ENCODE measurements around the gene NPHS1.

The NPHS1 gene

GRCh38 chr19:35788205-35788960, 63.9 kb downstream of the NPHS1 start:
- DNase-seq = no peak
- Histone ChIP-seq H3K27me3 (replicated peaks in 2 of 5; ENCODE audit: control insufficient read depth in 4 of 5, insufficient read depth in 5 of 5, low read length in 4 of 5) (no peaks in the 10 kb centered on the region), H3K9me3 (ENCODE audit: control extremely low read depth in 1 of 5, control insufficient read depth in 4 of 5, insufficient read depth in 2 of 5, low read depth in 1 of 5, low read length in 4 of 5) (no peaks in the 10 kb centered on the region), H3K4me1 (ENCODE audit: control extremely low read depth in 1 of 4, control insufficient read depth in 4 of 4, insufficient read depth in 4 of 4, low read length in 3 of 4) (no peaks in the 10 kb centered on the region), H3K4me3 (ENCODE audit: control insufficient read depth in 1 of 7, extremely low read depth in 1 of 7, insufficient read depth in 4 of 7, low read depth in 2 of 7, low read length in 6 of 7) (no peak overlapping the region), H3K27ac (ENCODE audit: insufficient read depth in 1 of 2, low read depth in 1 of 2, low read length in 2 of 2, poor library complexity in 1 of 2, severe bottlenecking in 2 of 2) (no peak overlapping the region), H3K36me3 (ENCODE audit: control insufficient read depth in 4 of 4, insufficient read depth in 4 of 4, low read length in 3 of 4) (peaks cover 0 to 26% (median 5%) of the 10 kb centered on the region in 4 experiments)
- ChIA-PET POLR2A (no interaction called here), CTCF (interaction anchor here (1.3 kb wide), 1 partner anchor 10 kb away, joined by 3 read pairs; no protein-coding TSS in a partner anchor)
- WGBS (ENCODE audit: insufficient coverage) = 87% methylated on average over 5 of the region's 12 CpGs

DNA sequence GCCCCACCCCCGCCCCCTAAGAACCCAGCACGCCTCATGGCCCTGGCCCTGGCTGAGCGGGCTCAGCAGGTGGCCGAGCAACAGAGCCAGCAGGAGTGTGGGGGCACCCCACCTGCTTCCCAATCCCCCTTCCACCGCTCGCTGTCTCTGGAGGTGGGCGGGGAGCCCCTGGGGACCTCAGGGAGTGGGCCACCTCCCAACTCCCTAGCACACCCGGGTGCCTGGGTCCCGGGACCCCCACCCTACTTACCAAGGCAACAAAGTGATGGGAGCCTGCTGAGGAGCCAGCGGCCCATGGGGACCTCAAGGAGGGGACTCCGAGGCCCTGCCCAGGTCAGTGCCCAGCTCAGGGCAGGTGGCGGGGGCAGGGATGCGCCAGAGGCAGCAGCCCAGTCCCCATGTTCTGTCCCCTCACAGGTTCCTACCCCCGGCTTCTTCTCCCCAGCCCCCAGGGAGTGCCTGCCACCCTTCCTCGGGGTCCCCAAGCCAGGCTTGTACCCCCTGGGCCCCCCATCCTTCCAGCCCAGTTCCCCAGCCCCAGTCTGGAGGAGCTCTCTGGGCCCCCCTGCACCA, 65.0 kb downstream of the NPHS1 start:
- CTCF ChIA-PET = no interaction called here
- Histone ChIP-seq H3K4me3 (ENCODE audit: control insufficient read depth in 1 of 7, extremely low read depth in 1 of 7, insufficient read depth in 4 of 7, low read depth in 2 of 7, low read length in 6 of 7) (no peak overlapping the region), H3K9me3 (ENCODE audit: control extremely low read depth in 1 of 5, control insufficient read depth in 4 of 5, insufficient read depth in 2 of 5, low read depth in 1 of 5, low read length in 4 of 5) (no peaks in the 10 kb centered on the region), H3K36me3 (ENCODE audit: control insufficient read depth in 4 of 4, insufficient read depth in 4 of 4, low read length in 3 of 4) (peaks cover 0 to 36% (median 9%) of the 10 kb centered on the region in 4 experiments), H3K27me3 (replicated peaks in 2 of 5; ENCODE audit: control insufficient read depth in 4 of 5, insufficient read depth in 5 of 5, low read length in 4 of 5) (no peaks in the 10 kb centered on the region), H3K27ac (ENCODE audit: insufficient read depth in 1 of 2, low read depth in 1 of 2, low read length in 2 of 2, poor library complexity in 1 of 2, severe bottlenecking in 2 of 2) (no peak overlapping the region), H3K4me1 (ENCODE audit: control extremely low read depth in 1 of 4, control insufficient read depth in 4 of 4, insufficient read depth in 4 of 4, low read length in 3 of 4) (no peaks in the 10 kb centered on the region)
- DNase-seq = no peak
- POLR2A ChIA-PET = no interaction called here
- 99% methylated on average over 9 of the region's 15 CpGs for WGBS (ENCODE audit: insufficient coverage)

DNA sequence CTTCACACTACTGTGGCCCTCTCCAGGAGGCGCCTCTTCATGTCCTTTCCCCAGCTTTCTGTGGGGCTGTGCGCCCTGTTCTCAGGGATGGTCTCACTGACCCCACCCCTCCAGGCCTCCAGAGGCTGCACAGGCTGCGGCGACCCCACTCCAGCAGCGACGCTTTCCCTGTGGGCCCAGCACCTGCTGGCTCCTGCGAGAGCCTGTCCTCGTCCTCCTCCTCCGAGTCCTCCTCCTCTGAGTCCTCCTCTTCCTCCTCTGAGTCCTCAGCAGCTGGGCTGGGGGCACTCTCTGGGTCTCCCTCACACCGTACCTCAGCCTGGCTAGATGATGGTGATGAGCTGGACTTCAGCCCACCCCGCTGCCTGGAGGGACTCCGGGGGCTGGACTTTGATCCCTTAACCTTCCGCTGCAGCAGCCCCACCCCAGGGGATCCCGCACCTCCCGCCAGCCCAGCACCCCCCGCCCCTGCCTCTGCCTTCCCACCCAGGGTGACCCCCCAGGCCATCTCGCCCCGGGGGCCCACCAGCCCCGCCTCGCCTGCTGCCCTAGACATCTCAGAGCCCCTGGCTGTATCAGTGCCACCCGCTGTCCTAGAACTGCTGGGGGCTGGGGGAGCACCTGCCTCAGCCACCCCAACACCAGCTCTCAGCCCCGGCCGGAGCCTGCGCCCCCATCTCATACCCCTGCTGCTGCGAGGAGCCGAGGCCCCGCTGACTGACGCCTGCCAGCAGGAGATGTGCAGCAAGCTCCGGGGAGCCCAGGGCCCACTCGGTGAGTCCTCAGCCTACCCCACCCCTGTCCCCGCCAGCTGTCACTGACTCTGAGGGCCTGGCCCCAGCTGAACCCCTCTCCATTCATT, 65.8 kb downstream of the NPHS1 start:
- CTCF ChIA-PET = no interaction called here
- POLR2A ChIA-PET = no interaction called here
- Histone ChIP-seq H3K36me3 (ENCODE audit: control insufficient read depth in 4 of 4, insufficient read depth in 4 of 4, low read length in 3 of 4) (peaks cover 0 to 44% (median 13%) of the 10 kb centered on the region in 4 experiments), H3K4me3 (ENCODE audit: control insufficient read depth in 1 of 7, extremely low read depth in 1 of 7, insufficient read depth in 4 of 7, low read depth in 2 of 7, low read length in 6 of 7) (no peak overlapping the region), H3K4me1 (ENCODE audit: control extremely low read depth in 1 of 4, control insufficient read depth in 4 of 4, insufficient read depth in 4 of 4, low read length in 3 of 4) (no peaks in the 10 kb centered on the region), H3K27ac (ENCODE audit: insufficient read depth in 1 of 2, low read depth in 1 of 2, low read length in 2 of 2, poor library complexity in 1 of 2, severe bottlenecking in 2 of 2) (no peak overlapping the region), H3K9me3 (ENCODE audit: control extremely low read depth in 1 of 5, control insufficient read depth in 4 of 5, insufficient read depth in 2 of 5, low read depth in 1 of 5, low read length in 4 of 5) (no peaks in the 10 kb centered on the region), H3K27me3 (replicated peaks in 2 of 5; ENCODE audit: control insufficient read depth in 4 of 5, insufficient read depth in 5 of 5, low read length in 4 of 5) (no peaks in the 10 kb centered on the region)
- WGBS (ENCODE audit: insufficient coverage) = 96% methylated on average over 27 of the region's 31 CpGs
- no peak for DNase-seq

GRCh38 chr19:35785339-35785627, 67.0 kb downstream of the NPHS1 start:
- H3K27ac ChIP-seq (ENCODE audit: insufficient read depth in 1 of 2, low read depth in 1 of 2, low read length in 2 of 2, poor library complexity in 1 of 2, severe bottlenecking in 2 of 2) = no peak overlapping the region
- H3K36me3 ChIP-seq (ENCODE audit: control insufficient read depth in 4 of 4, insufficient read depth in 4 of 4, low read length in 3 of 4) = peaks cover 4 to 55% (median 17%) of the 10 kb centered on the region in 4 experiments
- H3K9me3 ChIP-seq (ENCODE audit: control extremely low read depth in 1 of 5, control insufficient read depth in 4 of 5, insufficient read depth in 2 of 5, low read depth in 1 of 5, low read length in 4 of 5) = no peaks in the 10 kb centered on the region
- WGBS (ENCODE audit: insufficient coverage) = 94% methylated on average over 6 of the region's 10 CpGs
- ChIA-PET CTCF (no interaction called here), POLR2A (no interaction called here)
- H3K27me3 ChIP-seq (replicated peaks in 2 of 5; ENCODE audit: control insufficient read depth in 4 of 5, insufficient read depth in 5 of 5, low read length in 4 of 5) = no peaks in the 10 kb centered on the region
- no peak for DNase-seq
- no peaks in the 10 kb centered on the region for H3K4me1 ChIP-seq (ENCODE audit: control extremely low read depth in 1 of 4, control insufficient read depth in 4 of 4, insufficient read depth in 4 of 4, low read length in 3 of 4)
- H3K4me3 ChIP-seq (ENCODE audit: control insufficient read depth in 1 of 7, extremely low read depth in 1 of 7, insufficient read depth in 4 of 7, low read depth in 2 of 7, low read length in 6 of 7) = no peak overlapping the region

DNA sequence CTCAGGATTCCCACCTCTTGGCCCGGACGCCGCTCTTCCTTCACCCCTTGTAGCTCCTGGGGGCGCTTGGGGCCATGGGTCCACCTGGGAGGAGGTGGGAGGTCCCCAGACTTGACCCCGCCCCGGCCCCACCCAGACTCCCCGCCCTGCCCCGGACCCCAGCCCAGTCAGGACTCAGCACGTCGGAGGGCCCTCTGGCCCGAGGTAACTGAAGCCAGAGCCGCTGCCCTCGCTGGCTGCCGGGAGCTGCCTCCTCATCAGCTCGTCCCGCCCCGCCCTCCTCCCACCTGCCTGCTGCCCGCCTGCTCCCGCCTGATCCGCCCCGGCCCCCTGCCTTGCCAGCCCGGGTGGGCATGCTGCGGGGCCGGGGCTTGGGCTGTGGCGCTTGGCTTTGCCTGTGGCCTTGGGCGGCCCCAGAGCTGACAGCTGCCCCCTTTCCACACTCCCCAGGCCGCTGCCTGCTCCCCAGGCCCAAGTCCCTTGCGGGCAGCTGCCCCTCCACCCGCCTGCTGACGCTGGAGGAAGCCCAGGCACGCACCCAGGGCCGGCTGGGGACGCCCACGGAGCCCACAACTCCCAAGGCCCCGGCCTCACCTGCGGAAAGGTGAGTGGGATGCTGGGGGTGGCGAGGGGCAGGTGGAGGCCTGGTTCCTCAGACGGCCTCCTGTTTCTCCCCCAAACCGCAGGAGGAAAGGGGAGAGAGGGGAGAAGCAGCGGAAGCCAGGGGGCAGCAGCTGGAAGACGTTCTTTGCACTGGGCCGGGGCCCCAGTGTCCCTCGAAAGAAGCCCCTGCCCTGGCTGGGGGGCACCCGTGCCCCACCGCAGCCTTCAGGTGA, 67.6 kb downstream of the NPHS1 start:
- Histone ChIP-seq H3K4me3 (ENCODE audit: control insufficient read depth in 1 of 7, extremely low read depth in 1 of 7, insufficient read depth in 4 of 7, low read depth in 2 of 7, low read length in 6 of 7) (no peak overlapping the region), H3K27me3 (replicated peaks in 2 of 5; ENCODE audit: control insufficient read depth in 4 of 5, insufficient read depth in 5 of 5, low read length in 4 of 5) (no peaks in the 10 kb centered on the region), H3K4me1 (ENCODE audit: control extremely low read depth in 1 of 4, control insufficient read depth in 4 of 4, insufficient read depth in 4 of 4, low read length in 3 of 4) (no peaks in the 10 kb centered on the region), H3K36me3 (ENCODE audit: control insufficient read depth in 4 of 4, insufficient read depth in 4 of 4, low read length in 3 of 4) (peaks cover 6 to 60% (median 21%) of the 10 kb centered on the region in 4 experiments), H3K9me3 (ENCODE audit: control extremely low read depth in 1 of 5, control insufficient read depth in 4 of 5, insufficient read depth in 2 of 5, low read depth in 1 of 5, low read length in 4 of 5) (no peaks in the 10 kb centered on the region), H3K27ac (ENCODE audit: insufficient read depth in 1 of 2, low read depth in 1 of 2, low read length in 2 of 2, poor library complexity in 1 of 2, severe bottlenecking in 2 of 2) (no peak overlapping the region)
- 97% methylated on average over 37 of the region's 45 CpGs for WGBS (ENCODE audit: insufficient coverage)
- DNase-seq = no peak
- ChIA-PET POLR2A (no interaction called here), CTCF (no interaction called here)

DNA sequence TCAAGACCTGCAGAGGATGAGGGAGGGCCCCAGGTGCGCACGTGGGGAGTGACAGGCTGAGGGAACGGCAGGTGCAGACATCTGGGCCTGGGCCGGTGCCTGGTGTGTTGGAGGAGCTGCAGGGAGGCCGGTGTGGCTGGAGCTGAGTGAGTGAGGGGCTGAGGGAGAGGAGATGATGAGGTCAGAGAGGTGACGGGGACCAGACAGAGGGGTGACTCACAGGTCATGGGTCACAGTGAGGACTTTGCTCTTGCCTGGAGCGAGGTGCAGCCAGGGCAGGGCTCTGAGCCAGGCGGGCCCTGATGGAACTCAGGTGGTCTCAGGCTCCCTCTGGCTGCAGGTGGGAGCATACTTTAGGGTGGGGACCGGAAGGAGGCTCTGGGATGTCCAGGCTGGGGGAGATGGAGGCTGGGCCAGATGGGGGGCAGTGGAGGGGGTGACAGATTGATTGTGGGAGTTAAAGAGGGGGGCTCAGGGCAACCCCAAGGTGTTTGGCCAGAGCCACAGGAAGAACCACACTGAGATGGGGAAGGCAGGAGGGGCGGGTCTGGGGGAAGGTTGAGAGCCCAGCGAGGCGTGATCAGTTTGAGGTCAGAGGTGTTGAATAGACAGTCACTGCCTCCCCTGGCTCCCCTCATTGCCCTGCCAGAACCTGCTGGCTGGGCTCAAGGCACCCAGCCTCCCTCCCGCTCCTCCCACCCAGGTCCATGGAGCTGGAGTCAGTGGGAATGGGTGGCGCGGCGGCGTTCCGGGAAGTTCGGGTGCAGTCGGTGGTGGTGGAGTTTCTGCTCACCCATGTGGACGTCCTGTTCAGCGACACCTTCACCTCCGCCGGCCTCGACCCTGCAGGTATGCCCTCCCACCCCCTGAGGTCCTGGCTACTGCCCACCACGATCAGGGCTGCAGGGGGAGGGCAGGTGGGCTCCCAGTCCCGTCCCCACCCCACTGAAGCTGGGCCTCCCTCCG, 68.6 kb downstream of the NPHS1 start:
- POLR2A ChIA-PET = no interaction called here
- no peaks in the 10 kb centered on the region for H3K27me3 ChIP-seq (replicated peaks in 2 of 5; ENCODE audit: control insufficient read depth in 4 of 5, insufficient read depth in 5 of 5, low read length in 4 of 5)
- H3K4me3 ChIP-seq (ENCODE audit: control insufficient read depth in 1 of 7, extremely low read depth in 1 of 7, insufficient read depth in 4 of 7, low read depth in 2 of 7, low read length in 6 of 7) = no peak overlapping the region
- no peak overlapping the region for H3K27ac ChIP-seq (ENCODE audit: insufficient read depth in 1 of 2, low read depth in 1 of 2, low read length in 2 of 2, poor library complexity in 1 of 2, severe bottlenecking in 2 of 2)
- H3K9me3 ChIP-seq (ENCODE audit: control extremely low read depth in 1 of 5, control insufficient read depth in 4 of 5, insufficient read depth in 2 of 5, low read depth in 1 of 5, low read length in 4 of 5) = no peaks in the 10 kb centered on the region
- CTCF ChIA-PET = no interaction called here
- H3K4me1 ChIP-seq (ENCODE audit: control extremely low read depth in 1 of 4, control insufficient read depth in 4 of 4, insufficient read depth in 4 of 4, low read length in 3 of 4) = no peaks in the 10 kb centered on the region
- no peak for DNase-seq
- H3K36me3 ChIP-seq (ENCODE audit: control insufficient read depth in 4 of 4, insufficient read depth in 4 of 4, low read length in 3 of 4) = peaks cover 6 to 66% (median 26%) of the 10 kb centered on the region in 4 experiments
- WGBS (ENCODE audit: insufficient coverage) = 99% methylated on average over 20 of the region's 28 CpGs
